Uterus (tissue), 4 donors: ENCODE data around the gene ATP5ME. TPM values are rescaled to one million over a fixed set of nuclear protein-coding genes. Genes with fewer than 3 reads are reported as not detected.
A peak's percentile ranks its signal among the peaks of the same experiment; 100 is the strongest.

Experiments used
- DNase-seq, 2 donors: peaks; one replicate each; pipeline ENCODE4 v3.0.0-alpha.2; 2019 to 2020
- H3K27ac ChIP-seq, 2 donors: fragments of 200-600 bp; sonication (generic); 1 replicate in 1 of 2; 2 replicates in 1 of 2; pipeline ENCODE4 v1.5.1; 2016 to 2018
- H3K27me3 ChIP-seq, 2 donors: fragments of 200-600 bp; sonication (generic); one replicate each; pipeline ENCODE4 v1.5.1; 2018 to 2019; ENCODE audit warnings: control low read depth in 1 of 2
- H3K36me3 ChIP-seq, 2 donors: fragments of 200-600 bp; sonication (generic); one replicate each; pipeline ENCODE4 v1.5.1; 2019; ENCODE audit warnings: control low read depth in 1 of 2
- H3K4me1 ChIP-seq, 2 donors: fragments of 200-600 bp; sonication (generic); one replicate each; pipeline ENCODE4 v1.5.1; 2018 to 2019; ENCODE audit warnings: control low read depth in 1 of 2
- H3K4me3 ChIP-seq, 2 donors: fragments of 200-600 bp; sonication (generic); 1 replicate in 1 of 2; 2 replicates in 1 of 2; pipeline ENCODE4 v1.5.1; 2018 to 2019; ENCODE audit warnings: mild to moderate bottlenecking in 1 of 2
- H3K9me3 ChIP-seq, 2 donors: fragments of 200-600 bp; sonication (generic); one replicate each; pipeline ENCODE4 v1.5.1; 2019; ENCODE audit warnings: control low read depth in 1 of 2
- POLR2A ChIP-seq, 2 donors: fragments of 450-650 bp; IDR thresholded peaks; one replicate each; pipeline ENCODE4 v1.6.1; 2016; ENCODE audit warnings: antibody characterized with exemption in 2 of 2, mild to moderate bottlenecking in 1 of 2, moderate library complexity in 1 of 2
- intact Hi-C: fragments of 100-400 bp; cut with DNase I; formaldehyde crosslinking; loops from one replicate; pipeline ENCODE4 v1.15.1; 2023; ENCODE audit warnings: low total_unique reads
- total RNA-seq, 4 donors: library from RNA; depleted of rRNA in 3 of 4; stranded (reverse); fragments of >200 nt in 3 of 4; gene quantifications; one replicate each; pipeline versions ENCODE4 v1.1.0 to v1.2.4, GENCODE V29; 2014 to 2023
- TF ChIP-seq, protein P1 (sequence below), 4 experiments: fragments of 200-600 bp in 2 of 4; fragments of 450-650 bp in 2 of 4; sonication (generic) in 2 of 4; IDR thresholded peaks; one replicate each; pipeline ENCODE4 v1.5.1; 2016 to 2019; ENCODE audit warnings: antibody characterized with exemption in 4 of 4, mild to moderate bottlenecking in 2 of 4, moderate library complexity in 1 of 4
- donor health status: DM: yes; HTN: yes; CAD: no.

ATP5ME gene
- total RNA-seq, 4 donors from 2014 or later = 24.1 to 168 (median 64.2) TPM

- Histone ChIP-seq H3K9me3 (no peaks in the 10 kb centered on the region), H3K36me3 (no peaks in the 10 kb centered on the region), H3K4me3 (no peak overlapping the region), H3K27me3 (no peaks in the 10 kb centered on the region), H3K4me1 (no peaks in the 10 kb centered on the region), H3K27ac (no peak overlapping the region)
- TF ChIP-seq, protein P1, sequence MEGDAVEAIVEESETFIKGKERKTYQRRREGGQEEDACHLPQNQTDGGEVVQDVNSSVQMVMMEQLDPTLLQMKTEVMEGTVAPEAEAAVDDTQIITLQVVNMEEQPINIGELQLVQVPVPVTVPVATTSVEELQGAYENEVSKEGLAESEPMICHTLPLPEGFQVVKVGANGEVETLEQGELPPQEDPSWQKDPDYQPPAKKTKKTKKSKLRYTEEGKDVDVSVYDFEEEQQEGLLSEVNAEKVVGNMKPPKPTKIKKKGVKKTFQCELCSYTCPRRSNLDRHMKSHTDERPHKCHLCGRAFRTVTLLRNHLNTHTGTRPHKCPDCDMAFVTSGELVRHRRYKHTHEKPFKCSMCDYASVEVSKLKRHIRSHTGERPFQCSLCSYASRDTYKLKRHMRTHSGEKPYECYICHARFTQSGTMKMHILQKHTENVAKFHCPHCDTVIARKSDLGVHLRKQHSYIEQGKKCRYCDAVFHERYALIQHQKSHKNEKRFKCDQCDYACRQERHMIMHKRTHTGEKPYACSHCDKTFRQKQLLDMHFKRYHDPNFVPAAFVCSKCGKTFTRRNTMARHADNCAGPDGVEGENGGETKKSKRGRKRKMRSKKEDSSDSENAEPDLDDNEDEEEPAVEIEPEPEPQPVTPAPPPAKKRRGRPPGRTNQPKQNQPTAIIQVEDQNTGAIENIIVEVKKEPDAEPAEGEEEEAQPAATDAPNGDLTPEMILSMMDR (IDR thresholded peaks at IDR 0.05) = no peak
- no peak for TF ChIP-seq POLR2A (IDR thresholded peaks at IDR 0.05)
- intact Hi-C loops = no loop called here
- no peak for DNase-seq
Measured at GRCh38 chr4:664713-665231, 9.3 kb downstream of the ATP5ME start.

GRCh38 chr4:663438-664428, 10.3 kb downstream of the ATP5ME start:
- Histone ChIP-seq H3K36me3 (no peaks in the 10 kb centered on the region), H3K27me3 (no peaks in the 10 kb centered on the region), H3K9me3 (no peaks in the 10 kb centered on the region), H3K27ac (no peak overlapping the region), H3K4me3 (peak overlapping the region; percentile 24 to 60), H3K4me1 (no peaks in the 10 kb centered on the region)
- DNase-seq = no peak
- TF ChIP-seq POLR2A (IDR thresholded peaks at IDR 0.05) = no peak
- intact Hi-C loops = no loop called here

- Histone ChIP-seq H3K36me3 (no peaks in the 10 kb centered on the region), H3K27me3 (no peaks in the 10 kb centered on the region), H3K9me3 (no peaks in the 10 kb centered on the region), H3K4me3 (peak overlapping the region; percentile 24 to 60), H3K27ac (no peak overlapping the region), H3K4me1 (no peaks in the 10 kb centered on the region)
- intact Hi-C loops = no loop called here
- TF ChIP-seq POLR2A (IDR thresholded peaks at IDR 0.05) = no peak
- TF ChIP-seq, protein P1 (IDR thresholded peaks at IDR 0.05) = no peak
- DNase-seq = no peak
Measured at GRCh38 chr4:663046-663437, 11.0 kb downstream of the ATP5ME start.

DNA sequence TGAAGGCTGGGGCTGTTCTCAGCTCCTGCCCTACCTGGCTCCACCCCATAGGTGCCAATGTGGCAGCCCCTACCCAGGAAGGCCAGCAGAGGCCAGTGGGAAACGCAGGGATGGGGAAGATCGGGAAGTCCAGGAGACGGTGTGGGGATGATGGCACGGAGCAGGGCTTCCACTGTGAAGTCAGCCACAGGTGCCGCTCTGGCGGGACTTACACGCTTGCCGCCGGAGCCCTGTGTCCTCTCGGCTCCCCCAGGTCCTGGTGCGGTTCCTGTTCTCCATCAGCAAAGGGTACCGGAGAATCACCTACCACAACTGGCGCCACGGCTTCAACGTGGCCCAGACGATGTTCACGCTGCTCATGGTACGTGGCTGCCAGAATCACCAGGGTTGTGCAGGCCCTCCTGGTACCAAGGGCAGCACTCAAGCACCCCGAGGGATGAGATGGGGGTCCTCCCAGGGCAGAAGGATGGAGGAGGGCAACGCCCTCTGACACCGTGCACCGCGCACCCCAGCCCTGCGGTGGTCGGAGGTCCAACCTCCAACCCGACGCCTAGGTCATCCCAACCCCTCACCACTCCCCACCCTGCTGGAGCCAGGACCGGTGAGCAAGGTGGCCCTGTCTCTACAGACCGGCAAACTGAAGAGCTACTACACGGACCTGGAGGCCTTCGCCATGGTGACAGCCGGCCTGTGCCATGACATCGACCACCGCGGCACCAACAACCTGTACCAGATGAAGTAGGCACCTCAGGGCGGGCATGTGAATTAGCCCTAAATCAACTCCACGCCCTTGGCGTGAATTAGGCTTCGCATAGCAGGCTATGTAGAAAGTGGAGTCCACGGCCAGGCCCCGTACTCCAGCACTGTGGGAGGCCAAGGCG, 12.0 kb downstream of the ATP5ME start:
- Histone ChIP-seq H3K4me3 (no peak overlapping the region), H3K27me3 (no peaks in the 10 kb centered on the region), H3K9me3 (no peaks in the 10 kb centered on the region), H3K27ac (no peak overlapping the region), H3K4me1 (no peaks in the 10 kb centered on the region), H3K36me3 (no peaks in the 10 kb centered on the region)
- intact Hi-C loops = no loop called here
- TF ChIP-seq, protein P1 (IDR thresholded peaks at IDR 0.05) = no peak
- no peak for TF ChIP-seq POLR2A (IDR thresholded peaks at IDR 0.05)
- DNase-seq = no peak

DNA sequence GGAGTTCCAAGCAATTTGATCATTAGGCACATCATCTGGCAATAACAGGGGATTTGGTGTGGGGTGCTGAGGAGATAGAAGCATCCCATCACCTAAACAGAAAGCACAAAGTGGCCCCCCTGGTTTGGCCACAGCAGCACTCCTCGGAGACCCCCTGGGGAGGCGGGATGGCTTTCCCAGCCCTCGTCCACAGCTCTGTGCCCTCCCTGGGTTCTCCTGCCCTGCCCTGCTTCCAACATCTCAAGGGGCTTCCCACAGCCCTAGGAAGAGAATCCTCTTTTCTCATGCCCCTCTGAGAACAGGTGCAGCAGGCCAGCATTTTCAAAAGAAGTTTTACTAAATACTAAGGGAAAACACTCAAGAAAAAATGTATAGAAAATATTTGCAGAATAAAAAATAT, 12.8 kb downstream of the ATP5ME start:
- no peak for DNase-seq
- TF ChIP-seq POLR2A (IDR thresholded peaks at IDR 0.05) = no peak
- TF ChIP-seq, protein P1 (IDR thresholded peaks at IDR 0.05) = no peak
- H3K9me3 ChIP-seq = no peaks in the 10 kb centered on the region
- H3K36me3 ChIP-seq = no peaks in the 10 kb centered on the region
- no peaks in the 10 kb centered on the region for H3K4me1 ChIP-seq
- H3K4me3 ChIP-seq = no peak overlapping the region
- no peak overlapping the region for H3K27ac ChIP-seq
- intact Hi-C loops = no loop called here
- H3K27me3 ChIP-seq = no peaks in the 10 kb centered on the region
